GM18502 (cell line): ENCODE results near the gene ITIH5.
"Not testable (repeated sequence)": the region's sequence is repeated elsewhere in the genome, so short reads cannot be mapped to it uniquely, and the experiment has no call there.

Experiments
- ATAC-seq: cut with Tn5 transposase; IDR thresholded peaks from one replicate; pipeline ENCODE4 v1.9.1; 2021; ENCODE audit warnings: mild to moderate bottlenecking; ENCODE audit not compliant: unreplicated experiment, poor library complexity

The ITIH5 gene

GRCh38 chr10:7689591-7689990, 22.8 kb upstream of the ITIH5 start:
- no peak for ATAC-seq

GRCh38 chr10:7687228-7687907, 20.6 kb upstream of the ITIH5 start:
- ATAC-seq, result peak; percentile 99

DNA sequence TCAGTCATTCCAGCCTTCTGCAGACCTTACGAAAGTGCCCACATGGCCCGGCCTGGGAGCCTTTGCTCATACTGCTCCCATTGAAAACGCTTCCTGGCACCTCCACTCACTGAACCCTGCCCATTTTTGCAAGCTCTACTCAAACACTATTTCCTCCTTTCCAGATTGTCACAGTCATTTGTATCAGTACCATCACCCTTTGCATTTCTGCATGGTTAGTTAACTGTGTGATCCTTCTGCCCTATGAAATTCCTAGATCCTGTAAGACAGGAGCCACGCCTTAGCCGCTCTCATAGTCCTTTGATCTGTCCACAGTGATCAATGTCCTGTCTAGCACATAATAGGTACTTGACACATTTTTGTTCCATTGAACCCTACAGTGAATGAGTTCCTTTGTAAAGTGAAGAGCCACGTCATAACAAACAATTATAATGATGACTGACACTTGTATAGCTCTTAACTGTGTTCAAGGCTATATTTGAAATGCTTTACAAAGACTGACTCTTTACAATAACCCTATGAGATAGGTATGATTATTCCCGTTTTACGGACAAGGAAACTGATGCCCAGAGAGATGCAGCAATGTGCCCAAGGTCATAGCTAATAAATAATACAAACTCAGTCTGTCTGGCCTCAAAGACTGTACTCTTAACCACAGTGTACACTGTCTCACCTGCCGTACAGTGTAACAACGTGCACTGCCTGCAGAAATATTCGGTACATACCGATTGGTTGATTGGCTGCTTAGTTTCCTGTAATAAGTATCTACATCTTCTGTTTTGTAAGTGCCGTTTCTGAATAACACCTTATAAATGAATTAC, 19.8 kb upstream of the ITIH5 start:
- ATAC-seq, result no peak

GRCh38 chr10:7680078-7680477, 13.3 kb upstream of the ITIH5 start:
- ATAC-seq, result not testable (repeated sequence)

- no peak for ATAC-seq
Observed at GRCh38 chr10:7679256-7679655, 12.5 kb upstream of the ITIH5 start.

DNA sequence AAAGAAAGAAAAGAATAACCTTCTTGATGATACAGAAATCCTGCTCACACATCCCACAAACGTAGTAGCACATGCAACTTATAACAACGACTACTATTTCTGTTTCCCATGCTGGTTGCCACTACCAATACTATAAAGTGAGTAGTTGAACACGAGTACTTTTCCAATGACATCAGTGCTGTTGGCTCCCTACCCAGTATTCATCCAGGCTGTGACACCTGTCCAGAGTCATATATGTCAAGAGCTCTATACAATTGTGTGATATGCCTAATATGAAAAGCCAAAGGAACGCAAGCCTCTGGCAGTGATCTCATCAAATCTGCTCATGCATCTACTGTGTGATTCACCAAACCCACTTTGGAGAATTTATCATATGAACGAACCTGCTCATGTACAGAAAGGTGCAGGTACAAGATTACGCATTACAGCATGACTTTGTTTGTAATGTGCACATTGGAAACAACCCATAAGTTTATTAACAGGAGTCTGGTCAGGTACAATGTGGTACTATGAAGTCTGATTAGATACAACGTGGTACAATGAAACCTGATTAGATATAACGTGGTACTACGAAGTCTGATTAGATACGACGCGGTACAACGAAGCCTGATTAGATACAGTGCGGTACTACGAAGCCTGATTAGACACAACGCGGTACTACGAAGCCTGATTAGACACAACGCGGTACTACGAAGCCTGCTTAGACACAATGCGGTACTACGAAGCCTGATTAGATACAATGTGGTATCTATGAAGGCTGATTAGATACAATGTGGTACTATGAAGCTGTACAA, 5.8 kb upstream of the ITIH5 start:
- ATAC-seq, result no peak

DNA sequence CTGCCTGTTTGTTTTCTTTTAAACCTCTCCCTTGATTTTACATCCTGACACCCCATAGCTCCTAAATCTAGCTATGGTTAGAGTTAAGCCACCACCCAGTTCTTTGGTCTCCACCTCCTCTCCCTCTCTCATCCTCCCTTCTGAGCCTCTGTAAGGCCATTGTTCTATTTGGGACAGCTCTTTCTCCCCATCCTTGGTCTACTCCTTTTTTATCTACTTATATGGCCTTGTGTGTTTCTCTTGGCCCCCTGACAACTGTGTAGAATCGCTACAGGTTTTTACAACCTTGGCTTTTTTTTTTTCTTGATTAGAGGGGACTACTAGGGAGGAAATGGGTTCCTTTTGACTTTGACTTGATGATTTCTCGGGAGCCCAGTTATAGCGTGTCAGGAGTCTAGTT, 3.4 kb upstream of the ITIH5 start:
- ATAC-seq, result no peak

DNA sequence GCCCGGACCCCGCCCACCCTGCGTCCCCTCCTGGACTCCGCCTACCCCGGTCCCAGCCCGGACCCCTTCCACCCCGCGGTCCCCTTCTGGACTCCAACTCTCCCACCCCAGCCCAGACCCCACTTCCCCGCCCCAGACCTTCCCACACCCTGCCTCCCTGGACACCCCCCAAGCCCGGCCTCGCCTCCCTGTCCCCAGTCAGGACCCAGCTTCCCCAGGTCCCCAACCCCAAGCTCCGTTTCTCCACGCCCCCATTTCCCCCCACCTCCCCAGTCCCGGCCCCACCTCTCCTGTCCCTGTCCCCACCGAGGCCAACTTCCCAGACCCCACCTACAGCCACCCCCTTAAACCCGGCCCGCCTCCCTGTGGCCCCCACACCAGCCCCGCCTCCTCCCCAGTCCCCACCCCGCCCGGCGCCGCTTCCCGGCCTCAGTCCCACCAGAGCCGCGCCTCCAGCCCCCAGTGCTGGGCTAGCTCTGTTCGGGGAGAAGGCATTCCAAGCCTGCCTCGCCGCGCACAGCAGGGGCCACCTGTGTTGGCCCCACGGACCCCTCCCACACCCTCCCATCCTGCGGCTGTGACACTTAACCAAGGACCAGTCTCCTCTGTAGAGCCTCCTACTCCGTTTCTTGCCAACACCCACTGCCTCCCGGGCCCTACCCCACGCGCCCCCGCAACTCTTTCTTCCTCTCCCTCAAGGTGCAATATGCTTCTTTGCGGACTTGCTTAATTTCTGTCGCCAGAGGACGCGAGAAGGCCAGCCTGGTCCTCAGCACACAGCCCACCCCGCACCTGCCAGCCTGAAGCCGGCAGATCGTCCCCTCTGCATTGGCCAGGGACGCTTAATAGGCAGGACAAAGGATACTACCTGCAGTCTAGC, 736 bp upstream of the ITIH5 start:
- ATAC-seq, result no peak

GRCh38 chr10:7665767-7666166, 999 bp downstream of the ITIH5 start:
- ATAC-seq, result no peak

- no peak for ATAC-seq
Observed at GRCh38 chr10:7664707-7665106, 2.1 kb downstream of the ITIH5 start.

GRCh38 chr10:7662522-7662921, 4.2 kb downstream of the ITIH5 start:
- ATAC-seq, result no peak

- ATAC-seq, result no peak
Observed at GRCh38 chr10:7659560-7659959, 7.2 kb downstream of the ITIH5 start.

GRCh38 chr10:7657552-7657951, 9.2 kb downstream of the ITIH5 start:
- ATAC-seq, result no peak

- not testable (repeated sequence) for ATAC-seq
Observed at GRCh38 chr10:7657079-7657478, 9.7 kb downstream of the ITIH5 start.

- no peak for ATAC-seq
Observed at GRCh38 chr10:7651853-7652470, 14.8 kb downstream of the ITIH5 start.

GRCh38 chr10:7649673-7650300, 17.0 kb downstream of the ITIH5 start:
- ATAC-seq, result no peak

DNA sequence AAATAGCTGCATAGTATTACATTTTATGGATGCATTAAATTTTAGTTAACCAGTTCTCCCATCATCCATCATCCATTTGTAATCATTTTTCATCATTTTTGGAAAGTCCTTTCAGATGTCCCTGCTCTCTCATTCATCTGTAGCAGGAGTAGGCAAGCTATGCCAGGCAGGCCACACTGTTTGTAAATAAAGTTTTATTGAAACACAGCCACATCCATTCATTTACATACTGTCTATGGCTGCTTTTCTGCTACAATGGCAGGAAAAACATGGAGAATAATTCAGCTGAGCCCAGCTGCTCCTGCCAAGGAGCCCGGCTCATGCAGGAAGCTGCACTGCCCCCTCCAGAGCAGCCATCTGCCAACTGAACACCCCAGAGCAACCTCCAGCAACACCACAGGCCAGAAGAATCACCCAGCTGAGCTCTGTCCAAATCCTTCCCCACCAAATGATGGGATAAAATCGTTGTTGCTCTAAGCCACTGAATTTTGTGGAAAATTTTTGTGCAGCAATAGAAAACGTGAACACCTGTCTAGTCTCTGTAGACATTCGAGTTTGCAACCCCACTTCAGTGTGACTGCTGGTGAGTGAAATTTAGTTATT, 19.6 kb downstream of the ITIH5 start:
- no peak for ATAC-seq

DNA sequence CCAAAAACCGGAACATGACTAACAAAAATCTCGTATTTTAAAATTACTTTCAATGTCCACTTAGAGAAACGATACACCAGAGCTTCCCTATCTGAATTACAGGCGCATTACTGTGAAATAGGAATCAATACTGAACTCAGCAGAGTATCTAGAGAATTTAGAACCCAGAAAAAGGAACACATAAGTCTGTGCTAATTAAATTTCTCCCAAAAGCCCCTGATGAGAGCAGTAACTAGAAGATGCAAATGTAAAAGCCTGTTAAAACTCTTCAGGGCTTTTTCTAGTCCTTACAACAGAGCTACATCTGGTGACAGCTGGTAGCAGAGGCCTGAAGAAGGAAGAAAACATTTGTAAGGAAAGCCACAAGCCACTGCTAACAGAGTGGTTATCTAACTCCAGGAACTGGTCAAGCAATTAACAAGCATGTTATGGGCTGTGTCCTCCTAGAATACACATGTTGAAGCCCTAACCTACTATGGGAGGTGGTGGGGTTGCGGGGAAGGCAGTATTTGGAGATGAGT, 24.2 kb downstream of the ITIH5 start:
- ATAC-seq, result no peak
